Neural progenitor cell (in vitro differentiated cells): ENCODE data around the gene PLD6.
A peak's percentile ranks its signal among the peaks of the same experiment; 100 is the strongest.

ENCODE experiments used
- CTCF ChIP-seq: fragments of 200-600 bp; sonication (generic); IDR thresholded peaks from 2 replicates; pipeline ENCODE4 v1.5.1; 2017; ENCODE audit warnings: antibody characterized with exemption, mild to moderate bottlenecking
- EZH2 ChIP-seq: fragments of 200-600 bp; sonication (generic); IDR thresholded peaks from 2 replicates; pipeline ENCODE4 v1.6.1; 2017; ENCODE audit warnings: antibody characterized with exemption, mild to moderate bottlenecking, moderate library complexity
- EZH2phosphoT487 ChIP-seq: fragments of 200-600 bp; sonication (generic); IDR thresholded peaks from 2 replicates; pipeline ENCODE4 v1.6.1; 2017; ENCODE audit warnings: antibody characterized with exemption

GRCh38 chr17:17172001-17172939 lies 33.9 kb downstream of the PLD6 start:
- TF ChIP-seq CTCF, result peak; percentile 8
- no peak for TF ChIP-seq EZH2phosphoT487
- TF ChIP-seq EZH2, result no peak
